GM19328 (cell line): ENCODE measurements around the gene NRP2.

Experiments
- ATAC-seq: cut with Tn5 transposase; IDR thresholded peaks from one replicate; pipeline ENCODE4 v1.9.1; 2021; ENCODE audit warnings: mild to moderate bottlenecking, moderate library complexity; ENCODE audit not compliant: unreplicated experiment

NRP2 gene

DNA sequence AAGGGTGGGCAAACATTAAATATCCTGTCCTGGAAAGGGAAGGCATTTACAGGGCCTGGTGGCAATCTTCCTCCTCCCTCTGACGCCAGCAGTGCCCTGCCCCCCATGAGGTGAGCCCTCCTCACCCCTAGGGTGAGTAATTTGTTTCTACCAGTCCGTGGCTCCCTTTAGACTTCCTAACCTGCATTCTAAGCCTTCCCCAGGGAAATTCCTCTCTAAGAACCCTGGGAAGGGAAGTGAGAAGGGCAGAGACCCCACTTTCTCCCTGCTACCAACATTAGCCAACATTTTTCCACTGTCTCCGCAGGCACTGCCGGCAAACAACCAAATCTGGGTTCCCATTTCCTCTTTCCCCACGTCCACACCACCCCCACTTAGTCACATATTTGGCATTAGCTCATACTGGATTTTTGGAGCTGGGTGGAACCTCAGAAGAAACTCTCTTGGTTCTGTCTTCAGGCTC, 69.3 kb downstream of the NRP2 start:
- ATAC-seq = no peak

DNA sequence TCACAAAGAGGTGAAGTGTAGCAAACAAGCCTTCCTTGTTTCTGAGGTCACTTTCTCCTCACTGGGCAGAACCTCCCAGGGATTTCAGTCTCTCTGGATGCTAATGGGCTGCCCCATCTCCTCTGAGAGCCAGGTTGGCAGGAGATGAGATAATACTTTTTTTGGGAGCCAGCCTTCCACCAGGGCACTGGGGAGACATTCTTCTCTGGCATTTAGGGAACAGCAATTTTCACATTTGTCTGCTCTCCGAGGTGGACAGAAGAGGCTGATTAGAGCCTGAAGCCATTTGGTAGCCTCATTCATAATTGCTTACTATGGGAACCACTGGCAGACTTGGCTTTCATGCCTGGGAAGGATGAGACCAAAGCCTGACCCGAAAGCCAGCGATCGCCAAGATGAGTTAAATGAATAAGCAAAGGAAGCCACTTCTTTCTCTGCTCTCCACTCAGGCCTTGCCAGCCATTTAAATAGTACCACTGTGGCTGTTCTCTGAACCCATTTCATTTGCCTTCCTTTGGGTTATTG, 70.1 kb downstream of the NRP2 start:
- ATAC-seq = no peak

DNA sequence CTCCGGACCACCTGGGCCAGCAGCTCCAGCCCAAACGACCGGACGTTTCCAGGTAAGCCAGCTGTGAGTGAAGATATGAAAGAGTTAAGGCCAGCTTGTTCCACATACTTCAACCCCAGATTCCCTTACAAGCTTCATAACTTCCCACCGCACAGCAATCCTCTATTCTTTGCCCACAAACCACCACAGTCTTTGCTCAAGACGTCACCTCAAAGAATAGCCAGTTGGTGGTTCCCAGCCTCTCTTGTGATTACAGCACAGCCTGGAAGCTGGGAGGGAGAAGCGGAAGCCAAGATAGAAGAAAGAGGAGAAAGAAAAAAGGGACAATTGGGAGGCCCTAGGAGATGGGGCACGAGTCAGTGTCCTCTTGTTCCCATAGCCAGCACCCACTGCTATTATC, 70.6 kb downstream of the NRP2 start:
- no peak for ATAC-seq

DNA sequence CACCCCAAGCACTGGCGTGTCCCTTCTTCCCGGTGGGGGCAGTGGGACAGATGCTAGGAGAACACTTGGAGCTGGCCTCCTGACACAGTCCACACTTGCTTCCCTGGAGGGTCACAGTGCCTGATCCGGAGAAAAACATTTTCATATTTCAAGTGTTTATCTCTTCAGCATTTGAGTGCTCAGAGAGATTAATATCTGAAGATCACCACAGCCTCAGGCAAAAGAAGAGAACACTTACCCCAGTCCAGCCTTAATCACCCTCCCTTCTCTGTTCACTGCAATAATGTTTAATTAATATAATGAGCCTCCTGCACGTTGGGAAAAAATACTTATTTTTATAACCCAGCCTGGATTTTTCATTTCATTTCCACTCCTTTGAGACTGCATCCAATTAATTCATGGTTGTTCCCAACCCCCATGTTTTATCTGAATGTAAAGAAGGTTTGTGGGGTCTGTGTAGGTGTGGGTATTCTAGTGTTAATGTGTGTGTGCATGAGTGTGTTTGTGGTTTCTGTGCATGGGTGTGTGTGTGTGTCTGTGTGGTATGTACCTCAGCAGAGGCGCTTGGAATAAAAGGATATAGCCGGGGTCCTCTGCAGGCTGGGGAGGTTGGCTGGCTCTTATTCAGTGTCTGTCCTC, 72.1 kb downstream of the NRP2 start:
- no peak for ATAC-seq

DNA sequence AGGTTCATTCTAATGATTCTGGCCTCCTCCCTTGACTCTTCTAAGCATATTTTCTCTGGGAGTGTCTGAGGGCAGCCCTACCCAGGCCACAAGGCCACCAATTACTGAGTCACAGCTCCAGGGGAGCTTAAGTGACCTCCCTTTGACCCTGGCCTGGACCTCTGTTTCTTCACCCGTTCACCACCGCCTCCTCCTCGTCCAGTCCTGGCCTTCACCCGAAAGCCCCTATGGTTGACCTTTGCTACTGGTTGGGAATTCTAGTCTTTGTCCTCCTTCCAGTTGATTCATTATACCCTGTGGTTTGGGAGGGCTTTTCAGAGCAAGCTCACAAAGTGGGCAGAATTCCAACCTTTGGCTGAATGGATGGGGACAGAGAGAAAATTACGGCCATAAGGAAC, 72.6 kb downstream of the NRP2 start:
- no peak for ATAC-seq

DNA sequence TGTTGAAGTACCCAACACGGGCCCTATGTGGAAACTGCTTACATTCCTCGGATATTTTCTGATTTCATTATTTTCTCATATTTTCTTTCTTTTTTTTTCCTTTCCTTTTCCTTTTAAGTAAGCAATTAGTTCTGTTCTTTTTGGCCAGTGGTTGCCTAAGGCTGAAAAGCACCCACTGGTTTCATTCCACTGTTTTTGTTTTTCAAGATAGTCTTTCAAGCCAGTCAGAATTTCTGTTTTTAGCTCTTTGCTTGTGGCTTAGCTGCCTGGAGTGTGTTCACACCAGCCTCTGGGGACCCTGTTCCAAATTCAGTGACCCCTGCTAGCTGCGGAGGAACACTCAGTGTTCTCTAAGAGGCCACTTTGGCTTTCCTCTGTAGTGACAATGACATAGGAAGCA, 73.6 kb downstream of the NRP2 start:
- no peak for ATAC-seq

DNA sequence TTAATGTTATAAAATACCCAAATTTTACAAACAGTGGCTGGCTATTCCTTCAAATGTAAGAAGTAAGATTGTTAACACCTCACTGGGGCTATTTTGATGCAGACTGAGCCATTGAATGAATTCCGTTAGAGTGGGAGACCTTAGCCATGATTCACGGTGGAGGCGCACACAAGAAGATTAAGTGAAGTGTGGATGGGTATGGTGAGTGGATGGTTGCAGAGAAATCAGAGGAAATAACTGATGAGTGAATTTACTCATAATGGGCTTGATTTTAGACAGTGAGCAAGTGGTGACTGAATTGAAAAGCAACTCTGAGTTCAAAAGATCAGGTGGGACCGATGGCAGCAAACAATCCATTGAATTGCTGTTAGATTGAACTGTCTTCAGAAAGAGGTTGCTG, 75.0 kb downstream of the NRP2 start:
- no peak for ATAC-seq

DNA sequence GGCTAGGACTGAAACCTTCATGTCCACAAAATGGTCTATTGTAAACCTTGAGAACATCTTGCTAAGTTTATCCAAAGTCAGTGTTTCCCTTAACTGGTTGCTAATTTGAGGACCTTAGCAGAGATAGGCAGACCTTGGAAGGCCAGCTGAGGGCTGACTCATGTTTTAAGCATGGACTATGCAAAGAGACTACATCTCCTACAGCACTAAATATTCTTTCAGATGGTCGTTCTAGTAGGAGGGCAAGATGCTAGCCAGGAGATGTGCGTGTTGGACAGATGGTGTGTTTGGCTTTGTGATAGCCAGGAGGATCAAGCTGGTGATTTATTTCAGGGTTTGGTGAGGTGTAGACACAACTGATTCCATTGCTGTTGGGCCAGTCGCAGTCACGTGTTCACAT, 75.8 kb downstream of the NRP2 start:
- ATAC-seq = no peak

DNA sequence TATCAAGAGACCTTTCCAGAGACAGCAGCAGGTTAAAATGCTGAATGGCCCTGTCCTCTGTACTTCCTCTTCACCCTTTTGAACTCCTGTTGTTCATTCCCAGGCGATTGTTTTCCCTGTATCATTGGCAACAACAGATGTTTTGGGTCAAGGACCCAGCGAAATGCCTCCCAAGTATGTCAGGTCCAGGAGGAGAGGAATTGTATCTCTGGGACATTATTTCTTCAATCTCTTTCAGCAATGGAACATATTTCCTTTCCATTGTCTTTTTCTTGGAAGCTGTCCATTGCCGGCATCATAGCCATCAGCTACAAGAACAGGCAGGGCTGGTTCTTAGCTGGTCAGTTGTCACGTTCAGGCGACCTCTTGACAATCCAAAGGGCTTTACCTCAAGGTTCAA, 76.2 kb downstream of the NRP2 start:
- no peak for ATAC-seq

DNA sequence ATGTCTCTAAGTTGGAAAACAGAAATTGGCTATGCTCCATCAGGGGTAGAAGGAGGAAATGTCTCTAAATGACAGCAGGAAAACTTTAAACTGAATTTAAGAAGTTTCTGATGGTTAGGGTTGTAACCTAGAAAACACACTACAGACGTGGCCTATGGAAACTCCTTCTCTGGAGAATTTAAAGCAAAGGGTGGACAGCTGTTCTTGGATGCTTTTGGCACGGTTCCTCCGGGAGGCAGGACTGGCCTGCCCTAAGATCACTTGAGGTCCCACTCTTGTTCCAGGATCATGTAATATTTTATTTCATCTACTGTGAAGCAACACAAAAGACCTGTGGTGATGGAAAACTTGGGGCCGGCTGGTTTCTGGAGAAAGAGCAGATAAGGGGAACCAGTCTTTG, 77.0 kb downstream of the NRP2 start:
- no peak for ATAC-seq

DNA sequence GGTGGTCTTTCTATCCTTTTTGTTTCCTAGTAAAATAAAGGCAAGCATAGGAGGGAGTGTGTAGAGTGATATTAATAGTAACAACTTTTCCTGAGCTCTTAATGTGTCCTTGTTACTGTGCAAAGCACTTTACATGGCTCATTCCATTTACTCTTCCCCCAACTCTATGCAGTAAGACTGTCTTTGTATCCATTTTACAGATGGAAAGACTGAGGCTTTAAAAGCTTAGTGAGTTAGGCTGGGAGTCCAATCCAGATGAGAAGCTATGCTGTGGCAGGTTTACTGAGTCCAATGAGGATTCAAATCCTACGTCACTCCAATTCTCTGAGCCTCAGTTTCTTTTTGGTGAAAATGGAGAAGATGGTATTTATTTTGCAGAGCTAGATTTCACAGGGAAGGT, 77.4 kb downstream of the NRP2 start:
- no peak for ATAC-seq

DNA sequence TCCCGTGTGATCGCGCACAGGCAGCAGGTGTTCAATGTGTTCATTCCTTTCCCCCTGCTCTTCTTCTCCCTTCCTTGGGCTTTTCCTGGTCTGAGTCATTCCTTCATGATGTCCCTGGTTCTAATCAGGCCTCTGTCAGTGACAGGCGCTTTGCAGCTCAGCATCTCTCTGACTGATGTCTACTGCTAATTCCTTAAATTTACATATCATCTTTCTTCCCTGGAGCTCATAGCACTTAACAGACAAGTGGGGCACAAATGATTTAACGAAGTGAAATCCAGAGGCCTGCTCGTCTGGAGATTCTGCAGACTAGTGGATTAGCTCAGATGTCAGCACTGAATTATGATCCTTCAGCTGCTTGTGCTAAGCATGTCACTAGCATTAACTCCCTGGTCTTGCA, 77.9 kb downstream of the NRP2 start:
- no peak for ATAC-seq

DNA sequence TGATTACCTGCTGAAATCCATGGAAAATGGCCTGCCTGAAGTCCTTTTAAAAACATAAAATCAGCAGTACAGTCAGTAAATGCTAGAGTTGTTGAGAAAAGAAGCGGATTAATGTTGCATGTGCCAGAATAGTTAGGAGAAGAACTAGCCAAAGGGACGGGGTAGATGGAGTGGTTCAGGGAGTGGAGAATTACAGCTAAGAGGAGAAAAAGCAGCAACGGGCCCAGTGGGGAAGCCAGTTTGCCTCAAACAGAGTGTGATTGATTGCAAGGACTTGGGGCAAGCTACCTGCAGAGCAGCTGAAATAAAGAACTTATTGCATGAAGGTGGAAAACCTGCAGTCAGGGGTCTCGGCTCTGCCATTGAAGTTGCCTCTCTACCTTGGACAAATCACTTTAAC, 79.1 kb downstream of the NRP2 start:
- no peak for ATAC-seq

DNA sequence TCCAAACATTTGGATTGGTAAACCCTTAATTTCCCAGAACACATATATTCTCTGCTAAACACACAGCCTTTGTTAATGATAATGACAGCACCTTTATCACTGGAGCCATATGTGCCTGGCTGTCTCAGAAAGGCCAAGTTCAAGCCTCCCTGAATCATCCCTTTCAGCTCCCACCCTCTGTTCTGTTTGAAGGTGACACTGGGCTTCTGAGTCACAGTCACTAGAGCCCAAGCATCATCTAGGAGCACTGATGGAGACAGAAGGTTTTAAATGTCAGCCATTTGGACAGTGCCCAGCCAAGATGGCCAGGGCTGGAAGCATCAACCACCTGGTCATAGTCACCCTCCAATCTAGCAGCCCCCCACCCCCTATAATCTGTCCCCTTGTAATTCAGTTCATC, 80.6 kb downstream of the NRP2 start:
- no peak for ATAC-seq

DNA sequence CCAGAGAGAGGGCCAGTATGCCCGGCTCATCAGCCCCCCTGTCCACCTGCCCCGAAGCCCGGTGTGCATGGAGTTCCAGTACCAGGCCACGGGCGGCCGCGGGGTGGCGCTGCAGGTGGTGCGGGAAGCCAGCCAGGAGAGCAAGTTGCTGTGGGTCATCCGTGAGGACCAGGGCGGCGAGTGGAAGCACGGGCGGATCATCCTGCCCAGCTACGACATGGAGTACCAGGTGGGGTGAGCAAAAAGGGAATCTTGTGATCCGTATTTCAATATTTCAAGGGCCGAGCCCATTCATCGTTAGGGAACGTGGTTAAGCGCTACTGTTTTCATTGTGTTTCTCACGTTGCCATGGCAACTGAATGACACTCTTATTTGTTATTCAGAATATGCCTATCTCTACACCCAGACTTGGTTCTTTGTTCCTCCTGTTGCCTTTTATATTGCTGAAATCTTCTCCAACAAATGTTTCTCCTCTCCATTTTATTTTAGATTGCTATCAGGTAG, 81.5 kb downstream of the NRP2 start:
- ATAC-seq = no peak

DNA sequence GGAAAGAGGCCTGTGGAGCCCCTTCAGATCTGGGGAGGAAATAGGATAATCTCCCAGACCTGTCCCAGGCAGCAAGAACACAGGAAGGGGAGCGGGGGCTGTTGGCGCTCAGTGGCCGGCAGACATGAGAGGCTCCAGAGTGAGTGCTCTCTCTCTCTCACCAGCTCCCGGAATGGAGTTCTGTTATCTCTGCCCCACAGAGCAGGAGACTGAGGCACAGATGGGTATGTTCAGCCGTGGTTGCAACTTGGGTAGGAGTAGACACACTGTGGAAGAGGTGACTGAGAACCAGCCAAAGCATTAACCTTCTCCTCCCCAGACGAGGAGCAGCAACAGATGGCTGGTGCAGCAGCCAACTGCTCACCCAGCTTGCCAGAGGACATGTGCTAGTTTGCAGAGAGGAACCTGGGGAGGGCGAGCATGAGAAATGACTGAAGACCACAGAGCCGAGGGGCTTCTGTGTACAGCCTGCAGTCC, 82.0 kb downstream of the NRP2 start:
- no peak for ATAC-seq

DNA sequence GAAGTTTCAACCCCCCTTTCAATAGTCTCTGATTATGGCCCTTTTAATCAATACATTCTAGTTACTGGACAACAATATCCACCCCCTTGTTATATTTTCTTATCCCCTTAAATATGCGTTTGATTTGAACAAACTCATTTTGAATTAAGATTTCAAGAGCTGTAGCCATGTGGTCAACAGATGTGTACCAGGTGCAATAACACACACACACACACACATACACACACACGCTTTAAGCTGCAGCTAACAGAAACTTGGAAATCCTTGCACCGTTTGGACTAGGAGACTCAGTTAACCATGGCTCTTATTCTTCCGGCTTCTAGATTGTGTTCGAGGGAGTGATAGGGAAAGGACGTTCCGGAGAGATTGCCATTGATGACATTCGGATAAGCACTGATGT, 82.8 kb downstream of the NRP2 start:
- no peak for ATAC-seq

DNA sequence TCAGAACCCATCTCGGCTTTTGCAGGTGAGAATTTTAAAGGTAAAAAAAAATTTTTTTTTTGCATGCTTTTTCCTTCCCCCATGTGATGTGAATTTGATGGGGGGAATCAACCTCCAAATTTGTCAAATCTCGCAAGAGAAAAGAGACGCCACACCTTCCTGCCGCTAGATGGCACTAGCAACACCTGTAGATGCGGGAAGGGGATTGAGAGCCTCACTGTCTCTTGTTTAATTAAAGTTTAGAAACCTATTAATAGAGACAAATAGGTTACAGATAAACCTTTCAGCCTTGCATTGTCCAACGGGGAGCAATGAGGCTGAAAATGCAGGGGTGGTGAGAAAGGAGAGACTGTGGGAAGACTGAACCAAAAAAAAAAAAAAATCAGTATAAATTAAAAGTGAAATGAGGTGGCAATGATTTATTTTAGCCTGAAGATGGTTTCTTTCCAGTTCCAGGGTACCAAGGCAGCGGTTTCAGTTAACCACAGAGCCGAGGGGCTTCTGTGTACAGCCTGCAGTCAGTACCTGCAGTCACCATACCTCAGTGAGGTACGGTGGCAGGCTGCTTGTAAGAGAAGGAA, 84.6 kb downstream of the NRP2 start:
- ATAC-seq = no peak

DNA sequence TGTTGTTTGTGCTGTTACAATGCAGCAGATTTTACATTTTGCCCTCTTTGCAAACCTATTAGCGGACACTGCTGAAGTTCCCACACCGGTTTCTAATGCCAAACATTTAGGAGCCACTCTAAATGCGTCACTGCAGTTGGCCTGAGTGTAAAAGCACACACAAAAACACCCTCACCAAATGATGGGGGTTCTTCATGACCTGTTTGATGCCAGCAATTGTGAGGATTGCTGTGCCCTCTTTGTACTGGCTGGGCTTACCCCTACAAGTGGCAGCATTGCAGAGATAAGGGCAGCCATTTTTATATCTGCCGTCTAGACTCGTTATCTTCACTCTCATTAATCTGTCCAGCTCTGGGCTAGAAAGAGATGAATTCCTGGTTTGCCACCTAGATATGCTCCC, 85.3 kb downstream of the NRP2 start:
- ATAC-seq = no peak

DNA sequence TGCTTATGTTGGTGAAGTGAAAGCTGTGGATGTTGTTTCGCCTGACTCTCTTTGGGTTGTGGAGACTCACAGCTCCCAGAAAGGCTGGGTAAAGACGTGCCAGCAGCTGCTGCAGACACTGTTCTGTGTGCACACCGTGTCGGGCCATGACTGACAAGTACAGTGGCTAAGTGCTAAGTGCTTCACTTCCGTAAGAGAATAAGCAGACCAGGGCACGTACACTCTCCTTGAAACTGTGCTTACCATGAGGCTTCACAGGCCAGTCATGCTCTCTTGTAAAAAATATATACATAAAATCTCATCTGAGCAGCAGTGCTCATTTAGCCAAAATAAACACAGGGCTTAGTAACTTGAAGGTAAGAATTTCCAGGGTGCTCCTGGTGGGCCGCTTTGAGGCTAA, 86.0 kb downstream of the NRP2 start:
- no peak for ATAC-seq

DNA sequence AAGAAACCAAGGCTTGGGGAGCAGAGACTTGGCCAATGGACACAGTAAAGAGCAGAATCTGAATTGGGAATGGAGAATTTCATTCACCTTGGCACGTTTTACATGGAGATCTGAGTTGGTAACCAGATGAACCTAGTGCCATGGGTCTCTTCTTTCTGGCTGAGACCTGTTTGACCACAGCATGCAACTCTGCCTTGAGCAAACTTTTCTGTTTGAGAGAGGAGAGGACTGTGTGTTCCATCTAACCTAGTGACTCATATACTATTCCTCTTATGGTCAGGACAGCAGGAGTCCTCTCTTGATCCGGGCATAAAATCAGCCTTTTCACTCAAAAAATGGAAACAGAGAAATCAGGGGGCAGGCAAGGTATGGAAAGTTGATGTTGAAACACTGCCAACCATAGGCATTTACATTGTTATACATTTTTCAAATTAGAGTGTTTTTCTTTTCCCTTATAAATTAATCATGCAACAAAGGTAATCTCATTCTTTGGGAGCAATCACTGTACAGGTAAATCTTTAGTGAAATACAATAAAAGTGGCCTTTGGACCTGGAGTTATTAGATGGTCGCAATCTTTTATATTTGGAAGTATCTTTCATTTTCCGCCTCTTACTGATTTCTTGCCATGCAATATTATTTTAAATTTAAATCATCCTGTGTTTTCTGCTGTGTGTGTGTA, 86.7 kb downstream of the NRP2 start:
- no peak for ATAC-seq

DNA sequence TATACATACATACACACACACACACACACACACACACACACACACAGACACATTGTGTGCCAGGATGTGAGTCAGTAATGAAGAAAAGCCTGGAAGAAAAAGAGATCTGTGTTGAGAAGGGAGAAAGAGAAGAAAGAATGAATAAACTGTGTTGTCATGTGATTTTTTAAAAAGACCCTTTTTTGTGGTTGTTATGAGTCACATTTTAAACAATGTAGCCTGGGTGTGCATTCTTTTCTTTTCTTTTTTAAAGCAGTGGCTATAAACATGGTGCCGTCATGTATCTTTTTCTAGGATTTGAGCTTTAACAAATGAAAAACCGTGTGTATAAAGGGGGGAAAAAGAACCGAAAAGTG, 87.2 kb downstream of the NRP2 start:
- ATAC-seq = no peak
